ENCODE measurements around the gene ZNF587.
"Not testable (repeated sequence)": the region's sequence is repeated elsewhere in the genome, so short reads cannot be mapped to it uniquely, and the experiment has no call there.

ZNF587 gene

DNA sequence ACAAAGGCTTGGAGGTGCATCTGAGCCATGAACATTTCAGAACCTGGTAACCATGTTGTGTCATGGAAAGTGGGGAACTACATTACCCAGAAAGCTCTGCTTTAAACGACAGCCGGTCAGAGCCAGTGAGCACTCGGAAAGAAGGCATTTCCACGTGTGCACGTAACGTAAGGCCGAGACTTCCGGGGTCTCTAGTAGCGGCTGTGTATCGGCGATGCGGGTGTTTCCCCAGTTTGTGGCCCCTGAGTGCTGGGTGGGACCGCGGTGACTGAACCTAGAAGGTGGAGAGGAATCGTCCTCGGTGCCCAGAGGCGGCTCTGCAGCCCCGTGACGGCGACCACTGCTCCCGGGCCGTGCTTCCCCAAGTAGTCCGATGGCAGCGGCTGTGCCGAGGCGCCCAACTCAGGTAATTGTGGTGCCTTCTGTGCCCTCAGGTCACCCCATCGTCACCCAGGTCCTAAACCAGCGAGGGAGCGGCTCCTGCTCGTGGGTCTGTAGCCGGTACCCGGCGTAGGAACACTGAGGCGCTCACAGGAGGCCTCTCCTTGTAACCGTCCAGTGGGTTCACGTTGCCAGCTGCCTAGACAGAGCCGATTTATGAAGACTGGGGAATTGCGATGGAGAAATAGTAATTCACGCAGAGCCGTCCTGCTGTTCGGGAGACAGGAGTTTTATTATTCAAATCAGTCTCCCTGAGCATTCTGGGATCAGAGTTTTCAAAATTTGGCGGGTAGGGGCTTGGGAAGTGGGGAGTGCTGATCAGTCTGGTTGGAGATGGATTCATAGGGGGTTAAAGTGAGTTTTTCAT, at the start of gene ZNF587:
TSS of gene ZNF587 (plus strand) at position 194 of the 808 bp plus-strand sequence. CDS start at position 374, 180 bp downstream.
- peak; percentile 48 for DNase-seq (ENCODE audit: low read depth)

DNA sequence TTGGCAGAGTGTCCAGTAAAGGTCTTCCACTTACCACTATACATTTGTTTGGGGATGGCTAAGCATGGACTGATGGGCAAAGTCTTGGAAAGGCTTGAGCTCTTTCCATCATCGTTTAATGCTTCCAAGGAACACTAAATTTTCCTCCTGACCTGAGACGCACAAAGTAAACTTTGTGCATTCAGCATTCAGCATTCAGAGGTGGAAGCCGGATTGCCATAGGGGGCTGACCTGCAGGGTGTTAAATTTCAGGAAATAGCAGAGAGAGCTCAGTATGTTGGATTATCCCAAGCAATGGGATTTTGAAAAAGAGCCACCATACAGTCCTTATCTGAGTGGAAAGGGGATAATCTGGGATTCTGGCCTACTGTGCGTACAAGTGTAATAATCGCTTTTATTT, 49.0 kb upstream of the ZNF587 start:
- DNase-seq (ENCODE audit: low read depth) = no peak

- no peak for DNase-seq (ENCODE audit: low read depth)
These were observed 47.4 kb upstream of the ZNF587 start for GRCh38 chr19:57802269-57802668.

GRCh38 chr19:57803265-57803593, 46.4 kb upstream of the ZNF587 start:
- no peak for DNase-seq (ENCODE audit: low read depth)

DNA sequence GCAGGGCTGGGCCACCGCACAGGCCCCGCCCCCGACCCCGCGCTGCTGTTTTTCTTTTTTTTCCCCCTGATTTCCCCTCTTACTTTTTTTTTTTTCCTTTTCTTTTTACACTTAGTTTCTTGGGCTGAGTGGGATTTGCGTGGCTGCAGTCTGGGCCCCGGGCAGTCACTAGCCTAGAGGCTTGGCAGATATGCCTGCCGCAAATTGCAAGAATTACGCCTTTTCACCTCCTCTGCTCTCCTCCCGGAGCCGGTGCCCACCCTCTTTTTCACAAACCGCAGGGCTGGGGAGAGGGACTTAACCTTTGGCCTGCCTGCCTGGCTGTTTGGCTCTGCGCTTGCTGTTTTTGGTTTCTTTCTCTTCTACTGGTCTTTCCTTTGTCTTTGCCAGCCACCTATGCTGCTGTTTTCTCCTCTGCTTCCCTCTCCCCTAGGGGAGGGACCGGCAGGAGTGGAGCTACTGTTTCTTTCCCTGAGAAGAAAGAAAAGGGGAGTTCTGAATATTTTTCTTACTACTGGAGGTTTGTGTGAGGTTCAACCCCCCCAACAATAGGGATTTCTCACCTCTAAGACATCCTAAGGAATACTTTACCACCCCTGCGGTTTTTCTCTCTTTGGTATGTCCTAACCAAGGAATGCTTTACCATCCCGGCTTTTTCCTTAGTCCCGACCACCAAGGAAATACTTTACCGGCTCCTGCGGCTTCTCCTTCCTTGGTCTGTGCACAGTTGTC, 45.9 kb upstream of the ZNF587 start:
- DNase-seq (ENCODE audit: low read depth) = peak; percentile 58

DNA sequence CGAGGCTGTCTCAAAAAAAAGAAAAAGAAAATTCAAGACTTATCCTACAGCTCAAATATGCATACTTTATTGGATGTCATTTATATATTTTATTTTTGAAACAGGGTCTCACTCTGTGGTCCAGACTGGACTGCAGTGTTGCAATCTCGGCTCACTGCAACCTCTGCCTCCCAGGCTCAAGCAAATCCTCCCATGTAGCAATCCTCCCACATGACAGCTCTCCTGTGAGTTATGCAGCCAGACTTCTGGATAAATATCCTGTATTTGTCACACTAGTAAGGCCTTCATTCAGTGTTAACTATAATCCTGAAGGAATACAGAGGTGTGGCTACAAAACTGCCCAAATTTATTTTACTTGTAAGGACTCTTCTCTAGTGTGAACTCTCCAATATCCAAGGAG, 42.1 kb upstream of the ZNF587 start:
- no peak for DNase-seq (ENCODE audit: low read depth)

GRCh38 chr19:57810410-57811295, 39.0 kb upstream of the ZNF587 start:
- not testable (repeated sequence) for DNase-seq (ENCODE audit: low read depth)

GRCh38 chr19:57812226-57812625, 37.4 kb upstream of the ZNF587 start:
- DNase-seq (ENCODE audit: low read depth) = no peak

- not testable (repeated sequence) for DNase-seq (ENCODE audit: low read depth)
These were observed 36.5 kb upstream of the ZNF587 start for GRCh38 chr19:57812975-57813820.

- no peak for DNase-seq (ENCODE audit: low read depth)
These were observed 35.6 kb upstream of the ZNF587 start for GRCh38 chr19:57813919-57814504.

GRCh38 chr19:57814505-57815246, 35.0 kb upstream of the ZNF587 start, which contains the start of gene ZNF552:
ZNF552 (minus strand) TSS chr19:57814913; CDS start chr19:57814743, 170 bp downstream.
- peak; percentile 57 for DNase-seq (ENCODE audit: low read depth)

DNA sequence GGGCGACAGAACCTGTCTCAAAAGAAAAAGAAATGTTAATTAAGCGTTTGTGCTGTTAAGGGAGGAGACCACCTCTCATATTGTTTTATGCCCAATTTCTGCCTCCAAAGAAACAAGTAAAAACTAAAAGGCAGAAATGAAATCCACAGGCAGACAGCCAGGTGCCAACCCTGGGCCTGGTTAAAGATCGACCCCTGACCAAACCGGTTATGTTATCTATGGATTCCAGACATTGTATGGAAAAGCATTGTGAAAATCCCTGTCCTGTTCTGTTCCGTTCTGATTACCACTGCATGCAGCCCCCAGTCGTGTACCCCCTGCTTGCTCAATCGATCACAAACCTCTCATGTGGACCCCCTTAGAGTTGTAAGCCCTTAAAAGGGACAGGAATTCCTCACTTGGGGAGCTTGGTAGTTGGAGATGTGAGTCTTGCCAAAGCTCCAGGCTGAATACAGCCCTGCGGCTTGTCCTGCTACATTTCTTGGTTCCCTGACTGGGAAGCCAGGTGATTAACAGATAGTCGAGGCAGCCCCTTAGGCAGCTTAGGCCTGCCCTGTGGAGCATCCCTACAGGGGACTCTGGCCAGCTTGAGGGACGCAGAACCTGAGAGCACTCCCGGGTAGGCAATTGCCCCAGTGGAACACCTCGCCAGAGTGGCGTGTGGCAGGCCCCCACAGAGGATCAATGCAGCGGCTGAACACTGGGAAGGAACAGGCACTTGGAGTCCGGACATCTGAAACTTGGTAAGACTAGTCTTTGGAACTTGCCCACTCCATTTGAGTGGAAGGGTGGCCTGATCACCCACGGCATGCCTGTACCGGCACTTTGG, 34.2 kb upstream of the ZNF587 start:
- DNase-seq (ENCODE audit: low read depth) = no peak

DNA sequence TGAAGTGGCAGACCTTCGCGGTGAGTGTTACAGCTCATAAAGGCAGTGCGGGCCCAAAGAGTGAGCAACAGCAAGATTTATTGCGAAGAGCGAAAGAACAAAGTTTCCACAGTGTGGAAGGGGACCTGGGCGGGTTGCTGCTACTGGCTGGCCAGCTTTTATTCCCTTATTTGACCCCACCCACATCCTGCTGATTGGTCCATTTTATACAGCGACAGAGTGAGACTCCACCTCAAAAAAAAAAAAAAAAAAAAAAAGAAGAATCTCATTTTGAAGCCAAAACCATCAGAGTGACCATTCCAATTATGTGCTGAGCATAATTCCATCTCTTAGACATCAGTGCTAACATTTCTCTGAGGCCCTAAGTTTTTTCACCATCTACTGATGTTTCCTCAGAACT, 33.0 kb upstream of the ZNF587 start:
- no peak for DNase-seq (ENCODE audit: low read depth)

GRCh38 chr19:57817976-57818375, 31.7 kb upstream of the ZNF587 start:
- DNase-seq (ENCODE audit: low read depth) = no peak

GRCh38 chr19:57818378-57818777, 31.3 kb upstream of the ZNF587 start:
- DNase-seq (ENCODE audit: low read depth) = no peak

DNA sequence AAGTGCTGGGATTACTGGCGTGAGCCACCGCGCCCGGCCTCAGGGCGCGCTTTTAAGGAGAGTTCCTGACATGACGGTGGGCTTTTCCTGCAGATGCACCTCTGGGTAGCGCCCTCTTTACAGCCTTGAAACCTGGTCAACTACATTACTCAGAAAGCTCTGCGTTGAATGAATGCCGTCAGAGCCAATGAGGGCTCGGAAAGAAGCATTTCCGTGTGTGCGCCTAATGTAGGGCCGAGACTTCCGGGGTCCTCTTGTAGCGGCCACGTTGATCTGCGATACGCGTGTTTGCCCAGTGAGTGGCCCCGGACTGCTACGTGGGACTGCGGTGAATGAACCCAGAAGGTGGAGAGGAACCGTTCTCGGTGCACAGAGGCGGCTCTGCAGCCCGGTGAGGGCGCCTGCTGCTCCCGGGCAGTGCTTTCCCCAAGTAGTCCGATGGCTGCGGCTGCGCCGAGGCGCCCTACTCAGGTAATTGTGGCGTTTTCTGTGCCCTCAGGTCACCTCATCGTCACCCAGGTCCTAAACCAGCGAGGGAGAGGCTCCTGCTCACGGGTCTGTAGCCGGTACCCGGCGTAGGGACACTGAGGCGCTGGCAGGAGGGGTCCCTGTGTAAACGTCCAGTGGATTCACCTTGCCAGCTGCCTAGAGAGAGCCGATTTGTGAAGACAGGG, 30.0 kb upstream of the ZNF587 start:
- DNase-seq (ENCODE audit: low read depth) = peak; percentile 87

DNA sequence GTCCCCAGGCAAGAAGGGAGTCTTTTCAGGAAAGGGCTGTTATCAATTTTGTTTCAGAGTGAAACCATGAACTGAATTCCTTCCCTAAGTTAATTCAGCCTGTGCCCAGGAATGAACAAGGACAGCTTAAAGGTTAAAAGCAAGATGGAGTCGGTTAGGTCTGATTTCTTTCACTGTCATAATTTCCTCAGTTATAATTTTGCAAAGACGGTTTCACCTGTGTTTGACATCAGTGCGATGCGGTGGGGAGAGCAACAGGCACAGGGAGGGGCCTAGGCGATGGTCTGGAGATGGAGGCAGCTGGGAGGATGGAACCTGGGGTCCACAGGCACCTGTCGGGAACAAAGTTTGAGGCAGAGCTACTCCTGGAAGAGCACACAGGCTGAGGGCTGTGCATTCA, 29.1 kb upstream of the ZNF587 start:
- no peak for DNase-seq (ENCODE audit: low read depth)

DNA sequence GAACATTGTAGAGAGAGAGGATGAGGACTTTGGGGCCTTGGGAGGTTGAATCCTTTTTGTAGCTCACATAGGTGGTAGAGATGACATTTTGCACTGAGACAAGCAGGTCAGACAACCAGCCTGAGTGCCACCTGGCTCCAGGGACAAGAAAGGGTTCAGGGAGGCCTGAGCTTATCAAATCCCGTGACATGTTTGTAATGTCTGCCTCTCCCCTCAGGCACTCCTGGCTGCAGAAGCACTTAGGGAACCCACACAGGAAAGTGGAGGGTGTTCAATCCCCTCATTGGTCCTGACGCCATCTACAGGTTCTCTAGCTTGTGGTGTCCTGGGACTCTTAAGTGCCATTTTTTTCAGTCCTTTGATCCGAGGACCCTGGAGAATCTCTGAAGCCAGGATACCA, 28.6 kb upstream of the ZNF587 start:
- DNase-seq (ENCODE audit: low read depth) = not testable (repeated sequence)

DNA sequence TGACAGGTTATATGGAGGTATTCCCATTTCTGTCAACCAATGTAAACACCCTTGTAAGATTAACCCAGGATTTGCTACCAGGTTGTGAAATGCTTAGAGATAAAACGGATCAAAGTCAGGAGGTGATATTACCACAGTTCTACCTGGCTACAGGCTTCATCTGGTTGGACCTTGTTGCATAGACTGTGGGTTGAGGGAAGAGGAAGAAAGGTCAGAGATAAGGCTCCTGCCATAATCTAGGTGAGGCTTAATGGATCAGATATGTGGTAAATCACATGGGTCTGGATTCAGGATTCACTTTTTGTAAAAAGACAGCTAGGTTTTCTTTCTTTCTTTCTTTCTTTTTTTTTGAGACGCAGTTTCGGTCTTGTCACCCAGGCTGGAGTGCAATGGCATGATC, 28.2 kb upstream of the ZNF587 start:
- DNase-seq (ENCODE audit: low read depth) = not testable (repeated sequence)
